WTC11 (cell line): ENCODE measurements around the gene ZNF3.

Experiments
- CREB1 ChIP-seq: sonication (generic); formaldehyde crosslinking; IDR thresholded peaks from 2 replicates; pipeline ENCODE4 v1.8.0; 2023; ENCODE audit warnings: mild to moderate bottlenecking, missing genetic modification reagents
- CREM ChIP-seq: sonication (generic); formaldehyde crosslinking; IDR thresholded peaks from 2 replicates; pipeline ENCODE4 v1.8.1; 2022; ENCODE audit warnings: mild to moderate bottlenecking, missing genetic modification reagents, moderate library complexity
- EMX1 ChIP-seq: fragments of 250-450 bp; sonication (Bioruptor Pico); IDR thresholded peaks from 2 replicates; pipeline ENCODE4 v1.8.0; 2021; ENCODE audit warnings: mild to moderate bottlenecking
- ESRRA ChIP-seq: sonication (generic); formaldehyde crosslinking; IDR thresholded peaks from 2 replicates; pipeline ENCODE4 v1.8.1; 2022; ENCODE audit warnings: mild to moderate bottlenecking, missing genetic modification reagents, borderline replicate concordance
- FOXP1 ChIP-seq: sonication (generic); formaldehyde crosslinking; IDR thresholded peaks from 2 replicates; pipeline ENCODE4 v1.8.0; 2022; ENCODE audit warnings: missing genetic modification reagents, mild to moderate bottlenecking, moderate library complexity, borderline replicate concordance
- RELA ChIP-seq: sonication (generic); formaldehyde crosslinking; IDR thresholded peaks from 2 replicates; pipeline ENCODE4 v1.8.1; 2022; ENCODE audit warnings: missing genetic modification reagents, mild to moderate bottlenecking, borderline replicate concordance
- USF2 ChIP-seq: sonication (generic); formaldehyde crosslinking; IDR thresholded peaks from 2 replicates; pipeline ENCODE4 v1.8.1; 2023; ENCODE audit warnings: mild to moderate bottlenecking, missing genetic modification reagents, moderate library complexity
- ZNF671 ChIP-seq: fragments of 250-450 bp; sonication (Bioruptor Pico); IDR thresholded peaks from 2 replicates; pipeline ENCODE4 v1.8.0; 2021; ENCODE audit warnings: mild to moderate bottlenecking
- TF ChIP-seq, protein P1 (sequence below): sonication (generic); formaldehyde crosslinking; IDR thresholded peaks from 2 replicates; pipeline ENCODE4 v1.8.1; 2023; ENCODE audit warnings: mild to moderate bottlenecking, moderate library complexity, missing genetic modification reagents
- TF ChIP-seq, protein P2 (sequence below): fragments of 200-600 bp; IDR thresholded peaks from 2 replicates; pipeline ENCODE4 v1.8.0; 2022; ENCODE audit warnings: antibody characterized with exemption
- TF ChIP-seq, protein P3 (sequence below): sonication (generic); formaldehyde crosslinking; IDR thresholded peaks from 2 replicates; pipeline ENCODE4 v1.8.1; 2022; ENCODE audit warnings: low read depth, mild to moderate bottlenecking, moderate library complexity, missing genetic modification reagents, borderline replicate concordance
- TF ChIP-seq, protein P4 (sequence below): sonication (generic); formaldehyde crosslinking; conservative IDR thresholded peaks from 2 replicates; pipeline ENCODE4 v1.8.1; 2023; ENCODE audit warnings: mild to moderate bottlenecking, low read depth, missing genetic modification reagents, moderate library complexity
- TF ChIP-seq, protein P5 (sequence below): sonication (generic); formaldehyde crosslinking; IDR thresholded peaks from 2 replicates; pipeline ENCODE4 v1.8.0; 2022; ENCODE audit warnings: mild to moderate bottlenecking, missing genetic modification reagents

DNA sequence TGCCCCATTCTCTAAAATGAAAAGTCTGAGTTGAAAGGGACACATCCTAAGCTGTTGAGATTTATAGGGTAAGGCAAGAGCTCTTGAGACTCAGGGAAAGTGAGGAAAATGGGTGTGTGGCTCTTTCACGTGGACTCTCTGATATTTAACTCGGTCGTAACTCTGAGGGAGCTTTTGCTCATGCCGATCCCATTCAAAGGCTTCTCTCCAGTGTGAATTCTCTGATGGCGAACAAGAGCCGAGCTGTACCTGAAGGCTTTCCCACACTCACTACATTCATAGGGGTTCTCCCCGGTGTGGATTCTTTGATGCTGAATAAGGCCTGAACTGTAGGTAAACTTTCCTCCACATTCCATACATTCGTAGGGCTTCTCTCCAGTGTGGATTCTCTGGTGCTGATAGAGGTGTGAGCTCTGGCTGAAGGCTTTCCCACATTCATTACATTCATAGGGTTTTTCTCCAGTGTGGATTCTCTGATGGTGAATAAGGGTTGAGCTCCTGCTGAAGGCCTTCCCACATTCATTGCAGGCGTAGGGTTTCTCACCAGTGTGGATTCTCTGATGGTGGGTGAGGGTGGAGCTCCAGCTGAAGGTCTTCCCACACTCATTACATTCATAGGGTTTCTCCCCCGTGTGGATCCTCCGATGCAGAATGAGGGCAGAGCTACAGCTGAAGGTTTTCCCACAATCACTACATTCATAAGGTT is 10.4 kb downstream of the ZNF3 start:
- TF ChIP-seq, protein P1, sequence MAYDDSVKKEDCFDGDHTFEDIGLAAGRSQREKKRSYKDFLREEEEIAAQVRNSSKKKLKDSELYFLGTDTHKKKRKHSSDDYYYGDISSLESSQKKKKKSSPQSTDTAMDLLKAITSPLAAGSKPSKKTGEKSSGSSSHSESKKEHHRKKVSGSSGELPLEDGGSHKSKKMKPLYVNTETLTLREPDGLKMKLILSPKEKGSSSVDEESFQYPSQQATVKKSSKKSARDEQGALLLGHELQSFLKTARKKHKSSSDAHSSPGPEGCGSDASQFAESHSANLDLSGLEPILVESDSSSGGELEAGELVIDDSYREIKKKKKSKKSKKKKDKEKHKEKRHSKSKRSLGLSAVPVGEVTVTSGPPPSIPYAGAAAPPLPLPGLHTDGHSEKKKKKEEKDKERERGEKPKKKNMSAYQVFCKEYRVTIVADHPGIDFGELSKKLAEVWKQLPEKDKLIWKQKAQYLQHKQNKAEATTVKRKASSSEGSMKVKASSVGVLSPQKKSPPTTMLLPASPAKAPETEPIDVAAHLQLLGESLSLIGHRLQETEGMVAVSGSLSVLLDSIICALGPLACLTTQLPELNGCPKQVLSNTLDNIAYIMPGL, result no peak
- TF ChIP-seq, protein P2, sequence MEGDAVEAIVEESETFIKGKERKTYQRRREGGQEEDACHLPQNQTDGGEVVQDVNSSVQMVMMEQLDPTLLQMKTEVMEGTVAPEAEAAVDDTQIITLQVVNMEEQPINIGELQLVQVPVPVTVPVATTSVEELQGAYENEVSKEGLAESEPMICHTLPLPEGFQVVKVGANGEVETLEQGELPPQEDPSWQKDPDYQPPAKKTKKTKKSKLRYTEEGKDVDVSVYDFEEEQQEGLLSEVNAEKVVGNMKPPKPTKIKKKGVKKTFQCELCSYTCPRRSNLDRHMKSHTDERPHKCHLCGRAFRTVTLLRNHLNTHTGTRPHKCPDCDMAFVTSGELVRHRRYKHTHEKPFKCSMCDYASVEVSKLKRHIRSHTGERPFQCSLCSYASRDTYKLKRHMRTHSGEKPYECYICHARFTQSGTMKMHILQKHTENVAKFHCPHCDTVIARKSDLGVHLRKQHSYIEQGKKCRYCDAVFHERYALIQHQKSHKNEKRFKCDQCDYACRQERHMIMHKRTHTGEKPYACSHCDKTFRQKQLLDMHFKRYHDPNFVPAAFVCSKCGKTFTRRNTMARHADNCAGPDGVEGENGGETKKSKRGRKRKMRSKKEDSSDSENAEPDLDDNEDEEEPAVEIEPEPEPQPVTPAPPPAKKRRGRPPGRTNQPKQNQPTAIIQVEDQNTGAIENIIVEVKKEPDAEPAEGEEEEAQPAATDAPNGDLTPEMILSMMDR, result no peak
- TF ChIP-seq USF2 (CRISPR knock-in tag), result no peak
- TF ChIP-seq ESRRA (CRISPR knock-in tag), result no peak
- TF ChIP-seq RELA (CRISPR knock-in tag), result no peak
- TF ChIP-seq FOXP1, result no peak
- TF ChIP-seq, protein P3, sequence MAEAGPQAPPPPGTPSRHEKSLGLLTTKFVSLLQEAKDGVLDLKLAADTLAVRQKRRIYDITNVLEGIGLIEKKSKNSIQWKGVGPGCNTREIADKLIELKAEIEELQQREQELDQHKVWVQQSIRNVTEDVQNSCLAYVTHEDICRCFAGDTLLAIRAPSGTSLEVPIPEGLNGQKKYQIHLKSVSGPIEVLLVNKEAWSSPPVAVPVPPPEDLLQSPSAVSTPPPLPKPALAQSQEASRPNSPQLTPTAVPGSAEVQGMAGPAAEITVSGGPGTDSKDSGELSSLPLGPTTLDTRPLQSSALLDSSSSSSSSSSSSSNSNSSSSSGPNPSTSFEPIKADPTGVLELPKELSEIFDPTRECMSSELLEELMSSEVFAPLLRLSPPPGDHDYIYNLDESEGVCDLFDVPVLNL (CRISPR knock-in tag), result no peak
- TF ChIP-seq CREB1 (CRISPR knock-in tag), result no peak
- TF ChIP-seq EMX1 (CRISPR knock-in tag), result no peak
- TF ChIP-seq, protein P4, sequence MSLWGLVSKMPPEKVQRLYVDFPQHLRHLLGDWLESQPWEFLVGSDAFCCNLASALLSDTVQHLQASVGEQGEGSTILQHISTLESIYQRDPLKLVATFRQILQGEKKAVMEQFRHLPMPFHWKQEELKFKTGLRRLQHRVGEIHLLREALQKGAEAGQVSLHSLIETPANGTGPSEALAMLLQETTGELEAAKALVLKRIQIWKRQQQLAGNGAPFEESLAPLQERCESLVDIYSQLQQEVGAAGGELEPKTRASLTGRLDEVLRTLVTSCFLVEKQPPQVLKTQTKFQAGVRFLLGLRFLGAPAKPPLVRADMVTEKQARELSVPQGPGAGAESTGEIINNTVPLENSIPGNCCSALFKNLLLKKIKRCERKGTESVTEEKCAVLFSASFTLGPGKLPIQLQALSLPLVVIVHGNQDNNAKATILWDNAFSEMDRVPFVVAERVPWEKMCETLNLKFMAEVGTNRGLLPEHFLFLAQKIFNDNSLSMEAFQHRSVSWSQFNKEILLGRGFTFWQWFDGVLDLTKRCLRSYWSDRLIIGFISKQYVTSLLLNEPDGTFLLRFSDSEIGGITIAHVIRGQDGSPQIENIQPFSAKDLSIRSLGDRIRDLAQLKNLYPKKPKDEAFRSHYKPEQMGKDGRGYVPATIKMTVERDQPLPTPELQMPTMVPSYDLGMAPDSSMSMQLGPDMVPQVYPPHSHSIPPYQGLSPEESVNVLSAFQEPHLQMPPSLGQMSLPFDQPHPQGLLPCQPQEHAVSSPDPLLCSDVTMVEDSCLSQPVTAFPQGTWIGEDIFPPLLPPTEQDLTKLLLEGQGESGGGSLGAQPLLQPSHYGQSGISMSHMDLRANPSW (CRISPR knock-in tag), result no peak
- no peak for TF ChIP-seq CREM
- no peak for TF ChIP-seq ZNF671 (CRISPR knock-in tag)
- TF ChIP-seq, protein P5, sequence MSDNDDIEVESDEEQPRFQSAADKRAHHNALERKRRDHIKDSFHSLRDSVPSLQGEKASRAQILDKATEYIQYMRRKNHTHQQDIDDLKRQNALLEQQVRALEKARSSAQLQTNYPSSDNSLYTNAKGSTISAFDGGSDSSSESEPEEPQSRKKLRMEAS, result no peak
